ENCODE measurements around the gene NAMPT. TPM values are rescaled to one million over a fixed set of nuclear protein-coding genes. Genes with fewer than 3 reads are reported as not detected.

The NAMPT gene
- polyA plus RNA-seq, 1 donor from 2014 or later, result 19.4 TPM

DNA sequence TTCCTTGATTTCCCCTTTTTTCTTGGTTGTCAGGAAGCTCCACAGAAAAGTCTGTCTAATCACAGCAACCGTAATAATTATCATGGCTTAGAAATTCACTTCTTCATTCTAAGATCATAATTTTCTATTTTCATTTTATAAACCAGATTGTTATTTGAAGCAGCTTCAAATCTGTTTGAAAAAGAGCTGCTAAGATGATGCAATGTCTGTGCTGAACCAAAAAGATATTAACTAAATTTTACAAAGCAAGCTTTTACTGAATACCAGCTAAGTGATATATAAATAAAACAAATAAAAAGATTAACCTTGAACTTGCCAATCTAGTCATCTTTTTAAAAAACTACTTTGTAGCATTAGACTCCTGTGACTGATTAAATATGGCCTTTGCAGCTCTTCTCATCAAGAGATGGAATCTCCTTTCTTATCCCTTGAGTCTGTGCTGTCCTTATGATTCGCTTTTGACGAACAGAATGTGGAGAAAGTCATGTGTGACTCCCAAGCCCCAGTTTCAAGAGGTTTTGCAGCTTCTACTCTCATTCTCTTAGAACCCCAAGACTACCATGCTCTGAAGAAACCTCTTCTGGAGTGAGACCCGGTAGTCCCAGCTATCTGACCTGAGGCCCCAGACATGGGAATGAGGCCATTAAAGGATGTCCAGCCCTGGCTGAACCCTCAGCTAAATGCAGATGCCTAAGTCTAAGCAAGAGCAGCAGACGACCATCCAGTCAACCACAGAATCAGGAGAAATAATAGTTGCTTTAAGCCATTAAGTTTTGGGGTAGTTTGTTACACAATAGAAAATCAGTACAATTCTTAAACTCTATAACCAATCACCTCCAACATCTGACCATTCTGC lies 14.4 kb downstream of the NAMPT start:
- no peaks in the 10 kb centered on the region for H3K9me3 Mint-ChIP-seq
- H3K36me3 Mint-ChIP-seq, result peaks cover 9% of the 10 kb centered on the region
- no peak overlapping the region for H3K27ac Mint-ChIP-seq
- H3K4me1 Mint-ChIP-seq, result no peaks in the 10 kb centered on the region
- no peaks in the 10 kb centered on the region for H3K27me3 Mint-ChIP-seq
- peak overlapping the region in 1 of 4 donors; percentile 47 for H3K4me3 Mint-ChIP-seq

DNA sequence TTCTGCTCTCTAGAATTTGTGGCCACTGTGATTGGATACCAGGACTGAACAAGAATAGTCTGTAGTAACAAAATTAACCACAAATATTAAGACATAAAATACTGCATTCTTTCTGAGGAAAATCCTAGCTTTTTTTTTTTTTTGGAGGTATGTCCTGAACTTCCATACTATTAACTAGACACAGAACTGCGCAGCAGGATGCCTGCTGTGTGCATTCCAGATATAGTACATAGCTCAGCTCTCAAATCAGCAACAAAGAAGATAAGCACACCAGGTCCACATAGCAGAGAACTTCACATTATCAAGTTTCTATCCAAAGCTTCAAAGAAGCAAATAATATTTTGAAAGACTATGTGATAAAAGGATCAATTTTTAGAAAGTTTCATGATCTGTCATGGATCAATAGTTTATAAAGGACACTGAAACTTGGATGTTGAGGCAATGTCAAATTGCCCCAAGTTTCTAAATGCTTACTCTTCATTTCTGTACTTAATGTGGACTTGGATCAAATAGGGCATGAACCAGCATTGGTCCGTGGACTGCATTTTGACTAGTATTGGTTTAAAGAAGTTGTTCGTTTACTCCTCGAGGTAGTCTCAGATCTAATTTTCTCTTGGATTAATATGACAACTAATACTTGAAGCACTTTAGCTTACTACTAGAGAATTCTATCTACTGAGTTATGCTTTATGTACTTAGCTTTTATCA lies 15.4 kb downstream of the NAMPT start:
- Mint-ChIP-seq H3K36me3 (peaks cover 13% of the 10 kb centered on the region), H3K4me1 (no peaks in the 10 kb centered on the region), H3K27ac (no peak overlapping the region), H3K9me3 (no peaks in the 10 kb centered on the region), H3K4me3 (no peak overlapping the region), H3K27me3 (no peaks in the 10 kb centered on the region)

DNA sequence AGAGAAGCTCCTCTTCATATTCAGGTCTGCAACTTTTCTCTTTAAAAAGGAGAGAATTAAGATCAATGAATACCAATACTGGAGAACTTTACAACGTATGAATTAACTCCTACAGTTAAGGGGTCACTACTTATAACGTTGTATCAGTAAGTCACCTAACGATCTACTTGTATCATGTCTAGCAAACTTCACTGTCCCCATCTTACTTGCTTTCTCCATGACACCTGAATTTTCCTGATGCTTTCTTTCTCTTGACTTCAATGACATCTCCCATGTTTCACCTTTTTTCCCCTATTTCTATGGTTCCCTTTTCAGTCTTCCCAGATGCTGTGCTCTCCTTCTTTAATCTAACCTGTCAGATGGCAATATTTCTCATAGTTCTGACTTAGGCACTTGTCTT lies 19.6 kb downstream of the NAMPT start:
- Mint-ChIP-seq H3K27ac (no peak overlapping the region), H3K9me3 (no peaks in the 10 kb centered on the region), H3K4me3 (no peak overlapping the region), H3K4me1 (peaks cover 3 to 5% (median 5%) of the 10 kb centered on the region in 3 donors), H3K27me3 (no peaks in the 10 kb centered on the region), H3K36me3 (peaks cover 9% of the 10 kb centered on the region)

DNA sequence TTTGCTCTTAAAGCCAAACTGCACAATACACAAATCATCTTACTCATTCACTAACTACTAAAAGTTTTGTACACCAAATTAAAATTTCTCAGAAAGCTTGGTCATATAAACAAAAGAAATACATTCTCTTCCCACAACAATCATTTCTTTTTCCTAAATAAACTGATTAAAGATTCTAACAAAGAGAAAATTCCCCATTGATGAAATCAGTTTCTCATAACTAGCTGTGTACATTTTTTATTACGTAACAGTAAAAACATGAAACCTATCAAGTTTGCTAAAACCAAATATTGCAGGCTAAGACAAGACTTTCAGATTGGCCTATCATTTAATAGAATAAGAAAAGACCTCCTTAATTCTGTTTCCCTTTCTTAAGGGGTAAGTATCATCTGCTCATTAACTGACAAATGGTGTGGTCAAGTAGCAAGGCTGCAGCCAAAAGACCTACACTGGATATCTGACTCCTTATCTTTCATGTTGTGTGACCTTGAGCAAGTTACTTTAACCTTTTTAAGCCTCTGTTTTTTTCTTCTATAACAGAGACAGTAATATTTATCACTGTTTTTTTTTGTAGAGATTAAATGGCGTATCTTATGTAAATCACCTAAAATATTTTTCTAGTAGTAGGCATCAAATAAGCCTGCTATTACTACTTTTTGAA lies 22.4 kb downstream of the NAMPT start:
- H3K9me3 Mint-ChIP-seq, result no peaks in the 10 kb centered on the region
- peaks cover 11% of the 10 kb centered on the region for H3K36me3 Mint-ChIP-seq
- no peak overlapping the region for H3K27ac Mint-ChIP-seq
- peaks cover 3 to 7% (median 5%) of the 10 kb centered on the region in 3 donors for H3K4me1 Mint-ChIP-seq
- H3K27me3 Mint-ChIP-seq, result no peaks in the 10 kb centered on the region
- H3K4me3 Mint-ChIP-seq, result no peak overlapping the region

DNA sequence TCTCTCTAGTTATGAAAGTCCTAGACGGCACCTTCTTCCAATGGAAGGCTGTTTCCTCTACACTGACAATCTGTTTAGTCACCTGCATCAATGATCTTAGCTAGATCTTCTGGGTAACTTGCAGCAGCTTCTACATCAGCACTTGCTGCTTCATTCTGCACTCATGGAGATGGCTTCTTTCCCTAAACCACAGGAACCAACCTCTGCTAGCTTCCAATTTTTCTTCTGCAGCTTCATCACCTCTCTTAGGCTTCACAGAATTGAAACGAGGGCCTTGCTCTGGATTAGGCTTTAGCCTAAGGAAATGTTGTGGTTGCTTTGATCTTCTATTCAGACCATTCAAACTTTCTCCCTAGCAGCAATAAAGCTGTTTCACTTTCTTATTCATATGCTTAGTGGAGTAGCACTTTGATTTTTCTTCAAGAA lies 24.6 kb downstream of the NAMPT start:
- no peaks in the 10 kb centered on the region for H3K27me3 Mint-ChIP-seq
- no peaks in the 10 kb centered on the region for H3K9me3 Mint-ChIP-seq
- peak overlapping the region in 1 of 3 donors; percentile 54 for H3K27ac Mint-ChIP-seq
- peaks cover 5 to 15% (median 7%) of the 10 kb centered on the region in 3 donors for H3K4me1 Mint-ChIP-seq
- H3K36me3 Mint-ChIP-seq, result peaks cover 6% of the 10 kb centered on the region
- H3K4me3 Mint-ChIP-seq, result no peak overlapping the region

DNA sequence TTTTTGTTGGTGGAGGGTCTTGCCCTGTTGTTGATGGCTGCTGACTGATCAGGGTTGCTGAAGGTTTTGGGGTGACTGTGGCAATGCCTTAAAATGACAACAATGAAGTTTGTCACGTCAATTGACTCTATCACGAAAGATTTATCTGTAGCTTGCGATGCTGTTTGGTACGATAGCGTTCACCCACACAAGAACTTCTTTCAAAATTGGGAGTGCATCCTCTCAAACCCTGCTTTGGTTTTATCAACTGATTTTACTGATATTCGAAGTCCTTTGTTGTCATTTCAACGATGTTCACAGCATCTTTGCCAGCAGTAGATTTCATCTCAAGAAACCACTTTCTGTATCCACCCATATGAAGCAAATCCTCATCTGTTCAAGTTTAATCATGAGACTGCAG lies 26.0 kb downstream of the NAMPT start:
- peaks cover 2% of the 10 kb centered on the region for H3K36me3 Mint-ChIP-seq
- H3K4me3 Mint-ChIP-seq, result no peak overlapping the region
- no peaks in the 10 kb centered on the region for H3K9me3 Mint-ChIP-seq
- H3K27ac Mint-ChIP-seq, result no peak overlapping the region
- H3K27me3 Mint-ChIP-seq, result no peaks in the 10 kb centered on the region
- H3K4me1 Mint-ChIP-seq, result peaks cover 5 to 15% (median 7%) of the 10 kb centered on the region in 3 donors

DNA sequence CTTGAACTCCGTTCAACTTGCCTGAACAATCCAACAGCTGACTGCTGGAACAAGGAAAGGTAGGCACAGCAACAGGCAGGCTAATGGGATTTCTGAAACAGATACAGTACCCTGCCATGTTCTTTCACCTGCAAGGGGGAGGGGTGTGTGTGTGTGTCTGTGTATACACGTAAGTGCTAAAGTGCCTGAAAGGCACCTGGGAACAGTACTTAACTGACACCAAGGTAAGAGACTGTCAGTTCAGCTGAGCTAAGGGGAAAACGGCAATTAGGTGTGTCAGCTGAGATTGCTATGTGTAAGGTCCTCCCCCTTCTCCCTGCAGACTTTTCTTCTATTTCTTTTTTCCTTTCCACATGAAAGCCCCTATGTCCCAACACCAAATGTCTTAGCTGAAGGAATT lies 27.0 kb downstream of the NAMPT start:
- Mint-ChIP-seq H3K9me3 (no peaks in the 10 kb centered on the region), H3K4me3 (no peak overlapping the region), H3K36me3 (peaks cover 5% of the 10 kb centered on the region), H3K4me1 (peaks cover 5 to 15% (median 7%) of the 10 kb centered on the region in 3 donors), H3K27ac (no peak overlapping the region), H3K27me3 (no peaks in the 10 kb centered on the region)

DNA sequence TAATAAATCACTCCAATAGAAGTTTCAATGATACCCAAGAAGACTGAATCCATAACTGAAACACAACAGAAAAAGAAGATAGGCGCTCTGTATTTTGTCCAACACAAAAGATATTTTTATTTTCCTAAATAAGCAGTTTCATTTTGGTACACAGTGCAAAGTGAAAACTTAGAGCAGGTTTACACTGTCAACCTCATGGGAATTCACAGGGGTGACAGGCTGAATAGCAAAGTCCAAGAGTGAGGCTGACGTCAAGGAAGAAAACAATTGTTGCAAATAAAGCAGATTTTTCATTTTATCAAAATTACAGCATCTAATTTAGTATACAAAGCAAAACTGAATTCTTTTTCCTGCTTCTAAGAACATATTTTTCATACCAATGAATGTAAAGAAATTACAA lies 28.6 kb downstream of the NAMPT start:
- Mint-ChIP-seq H3K27ac (no peak overlapping the region), H3K27me3 (no peaks in the 10 kb centered on the region), H3K36me3 (peaks cover 13% of the 10 kb centered on the region), H3K9me3 (no peaks in the 10 kb centered on the region), H3K4me1 (peaks cover 5 to 10% (median 7%) of the 10 kb centered on the region in 3 donors), H3K4me3 (no peak overlapping the region)

DNA sequence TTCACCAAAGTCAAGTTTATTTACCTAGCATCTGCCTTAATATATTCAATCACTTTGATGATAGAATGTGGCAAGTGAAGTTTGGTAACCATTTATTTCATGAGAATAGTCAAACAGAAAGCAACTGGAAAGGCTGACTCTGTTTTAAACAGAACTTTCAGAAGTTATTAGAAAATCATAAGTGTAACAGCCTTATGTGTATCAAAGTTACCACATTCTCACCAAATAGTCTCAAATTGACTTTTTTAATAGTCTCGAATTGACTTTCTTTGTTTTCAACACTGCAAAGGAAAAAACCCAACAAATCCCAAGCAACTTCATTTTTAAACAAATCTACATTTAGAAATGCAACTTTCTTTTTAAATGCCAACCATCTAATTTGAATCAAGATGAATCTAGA lies 29.5 kb downstream of the NAMPT start:
- peaks cover 0 to 10% (median 3%) of the 10 kb centered on the region in 3 donors for H3K4me1 Mint-ChIP-seq
- peaks cover 15% of the 10 kb centered on the region for H3K36me3 Mint-ChIP-seq
- no peak overlapping the region for H3K4me3 Mint-ChIP-seq
- H3K27me3 Mint-ChIP-seq, result no peaks in the 10 kb centered on the region
- H3K27ac Mint-ChIP-seq, result no peak overlapping the region
- H3K9me3 Mint-ChIP-seq, result no peaks in the 10 kb centered on the region

DNA sequence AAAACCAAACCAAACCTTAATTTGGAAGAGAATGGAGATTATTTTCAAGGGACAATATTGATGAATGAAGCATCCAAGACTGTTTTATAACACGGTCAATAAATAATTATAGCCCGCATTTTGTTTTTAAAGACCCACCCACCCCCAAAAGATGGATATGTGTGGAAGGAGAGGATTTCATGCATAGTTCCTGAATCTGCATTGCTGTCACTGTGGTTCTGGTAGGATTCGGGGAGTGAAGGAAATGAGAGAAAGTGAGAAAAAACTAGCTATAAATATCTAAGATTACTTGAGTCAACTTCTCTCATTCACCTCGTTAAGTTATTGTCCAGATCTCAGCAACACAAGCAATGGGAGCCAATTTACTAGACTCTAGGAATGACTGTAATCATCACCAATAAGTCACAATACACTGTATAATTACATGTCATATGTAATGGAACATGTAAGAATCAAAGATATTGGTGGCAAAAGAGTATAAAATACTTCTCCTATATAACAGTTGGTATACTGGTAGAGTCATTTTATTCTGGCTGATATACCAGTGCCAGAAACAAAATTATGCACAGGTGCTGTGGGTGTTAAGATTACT lies 30.2 kb downstream of the NAMPT start:
- Mint-ChIP-seq H3K36me3 (peaks cover 15% of the 10 kb centered on the region), H3K4me1 (peaks cover 0 to 7% (median 3%) of the 10 kb centered on the region in 3 donors), H3K4me3 (no peak overlapping the region), H3K27me3 (no peaks in the 10 kb centered on the region), H3K9me3 (no peaks in the 10 kb centered on the region), H3K27ac (no peak overlapping the region)

DNA sequence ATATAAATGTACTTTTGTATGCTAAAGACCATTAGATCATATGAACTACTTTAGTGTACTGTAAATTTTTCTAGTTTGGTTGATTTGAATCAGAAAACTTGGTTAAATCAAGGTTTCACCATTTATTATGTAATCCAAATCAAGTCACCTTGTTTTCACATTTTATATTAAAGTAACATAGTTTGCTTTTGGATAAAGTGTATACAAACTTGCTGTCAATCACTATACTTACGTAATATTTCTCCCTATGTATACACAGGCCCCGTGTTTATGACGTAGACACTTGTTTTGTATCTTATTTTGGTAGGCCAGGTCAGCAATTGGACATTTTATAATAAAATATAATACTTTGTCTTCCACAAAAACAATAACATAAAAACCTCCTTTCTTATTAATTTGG lies 32.2 kb downstream of the NAMPT start:
- H3K36me3 Mint-ChIP-seq, result peaks cover 24% of the 10 kb centered on the region
- no peak overlapping the region for H3K4me3 Mint-ChIP-seq
- no peak overlapping the region for H3K27ac Mint-ChIP-seq
- H3K9me3 Mint-ChIP-seq, result peaks cover 0 to 4% (median 4%) of the 10 kb centered on the region in 3 donors
- H3K4me1 Mint-ChIP-seq, result peaks cover 0 to 7% (median 3%) of the 10 kb centered on the region in 3 donors
- H3K27me3 Mint-ChIP-seq, result no peaks in the 10 kb centered on the region

DNA sequence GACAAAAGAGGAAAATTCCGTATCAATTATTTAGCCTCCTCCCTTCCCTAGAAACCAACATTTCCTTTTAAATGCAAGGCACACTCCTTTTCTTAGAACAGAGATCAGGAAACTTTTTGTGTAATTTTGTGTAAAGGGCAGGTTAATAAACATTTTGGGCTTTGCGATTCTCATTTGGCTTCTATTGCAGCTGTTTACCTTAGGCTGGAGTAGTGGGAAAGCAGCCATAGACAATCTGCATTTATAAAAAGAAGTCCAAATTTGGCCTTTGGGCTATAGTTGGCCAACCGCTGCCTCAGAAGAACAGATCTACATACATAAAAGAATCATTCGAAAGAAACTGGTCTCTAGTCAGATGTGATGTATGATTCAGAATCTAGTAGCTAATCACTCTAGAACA lies 35.3 kb downstream of the NAMPT start:
- no peaks in the 10 kb centered on the region for H3K27me3 Mint-ChIP-seq
- H3K27ac Mint-ChIP-seq, result no peak overlapping the region
- no peaks in the 10 kb centered on the region for H3K4me1 Mint-ChIP-seq
- H3K4me3 Mint-ChIP-seq, result no peak overlapping the region
- peaks cover 30% of the 10 kb centered on the region for H3K36me3 Mint-ChIP-seq
- peaks cover 5 to 14% (median 7%) of the 10 kb centered on the region in 3 donors for H3K9me3 Mint-ChIP-seq

DNA sequence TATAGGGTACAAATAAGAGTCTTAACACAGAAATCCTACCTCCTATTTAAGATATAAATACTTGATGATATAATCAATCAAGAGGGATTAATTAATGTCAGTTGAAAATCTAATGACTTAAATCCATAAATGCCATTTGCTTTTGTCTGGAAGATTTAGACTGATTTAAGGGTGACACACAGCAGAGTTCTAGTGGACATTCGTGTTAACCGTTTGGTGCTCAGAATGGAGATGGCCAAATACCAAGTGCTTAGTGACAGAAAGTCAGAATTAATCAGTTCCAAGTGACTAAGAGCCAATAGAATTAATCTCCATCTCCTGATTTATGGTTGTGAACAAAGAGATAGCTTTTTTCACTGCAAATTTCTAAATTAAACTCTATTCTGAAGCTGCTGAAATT lies 36.2 kb downstream of the NAMPT start:
- Mint-ChIP-seq H3K4me1 (no peaks in the 10 kb centered on the region), H3K9me3 (peaks cover 5 to 18% (median 10%) of the 10 kb centered on the region in 3 donors), H3K27ac (no peak overlapping the region), H3K27me3 (no peaks in the 10 kb centered on the region), H3K4me3 (no peak overlapping the region), H3K36me3 (peaks cover 30% of the 10 kb centered on the region)

DNA sequence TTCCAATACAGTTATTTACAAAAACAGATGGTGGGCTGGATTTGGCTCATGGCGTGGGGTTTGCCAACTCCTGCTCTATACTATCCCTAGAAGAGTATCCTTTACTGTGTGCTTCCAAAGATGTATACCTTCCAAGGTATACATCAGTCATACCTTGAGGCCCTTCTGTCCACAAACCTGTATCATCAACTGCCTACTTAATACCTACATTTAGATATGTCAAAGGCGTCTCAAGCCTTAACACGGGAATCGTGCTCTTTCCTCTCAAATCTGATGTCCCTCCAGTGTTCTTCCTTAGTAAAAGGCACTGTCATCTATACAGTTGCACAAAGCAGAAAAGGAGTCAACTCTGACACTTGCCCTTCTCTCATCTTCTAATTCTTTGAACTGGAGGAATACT lies 36.9 kb downstream of the NAMPT start:
- no peaks in the 10 kb centered on the region for H3K4me1 Mint-ChIP-seq
- H3K27ac Mint-ChIP-seq, result no peak overlapping the region
- H3K4me3 Mint-ChIP-seq, result no peak overlapping the region
- H3K9me3 Mint-ChIP-seq, result peaks cover 5 to 18% (median 10%) of the 10 kb centered on the region in 3 donors
- H3K27me3 Mint-ChIP-seq, result no peaks in the 10 kb centered on the region
- H3K36me3 Mint-ChIP-seq, result peaks cover 28% of the 10 kb centered on the region
